T-helper 22 cell (primary cell): ENCODE data around the gene SASH1.

Experiments used
- DNase-seq: peaks from one replicate; pipeline ENCODE4 v3.0.0-alpha.2; 2020; ENCODE audit warnings: low read depth

SASH1 gene

GRCh38 chr6:148432462-148433195, 90.0 kb downstream of the SASH1 start:
- DNase-seq, result no peak

GRCh38 chr6:148435386-148435785, 92.7 kb downstream of the SASH1 start:
- DNase-seq, result no peak

- DNase-seq, result no peak
Observed at GRCh38 chr6:148436466-148436865, 93.8 kb downstream of the SASH1 start.

GRCh38 chr6:148438632-148439031, 96.0 kb downstream of the SASH1 start:
- no peak for DNase-seq

DNA sequence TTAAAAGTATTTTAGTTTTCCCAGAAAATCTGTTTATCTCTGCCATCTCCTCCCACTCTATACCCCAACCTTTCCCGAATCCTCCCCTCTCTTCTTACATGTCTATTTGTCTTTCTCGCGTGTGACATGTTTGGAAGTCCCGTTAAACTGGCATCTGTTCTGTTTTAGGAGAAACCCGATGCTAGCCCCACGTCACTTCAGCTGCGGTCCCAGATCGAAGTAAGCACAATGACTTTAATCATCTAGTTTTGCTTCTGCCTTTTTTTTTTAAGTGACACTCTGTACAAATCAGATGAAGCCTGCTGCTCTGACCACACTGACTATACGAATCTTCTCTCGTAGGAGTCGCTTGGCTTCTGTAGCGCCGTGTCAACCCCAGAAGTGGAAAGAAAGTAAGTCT, 97.4 kb downstream of the SASH1 start:
- no peak for DNase-seq

DNA sequence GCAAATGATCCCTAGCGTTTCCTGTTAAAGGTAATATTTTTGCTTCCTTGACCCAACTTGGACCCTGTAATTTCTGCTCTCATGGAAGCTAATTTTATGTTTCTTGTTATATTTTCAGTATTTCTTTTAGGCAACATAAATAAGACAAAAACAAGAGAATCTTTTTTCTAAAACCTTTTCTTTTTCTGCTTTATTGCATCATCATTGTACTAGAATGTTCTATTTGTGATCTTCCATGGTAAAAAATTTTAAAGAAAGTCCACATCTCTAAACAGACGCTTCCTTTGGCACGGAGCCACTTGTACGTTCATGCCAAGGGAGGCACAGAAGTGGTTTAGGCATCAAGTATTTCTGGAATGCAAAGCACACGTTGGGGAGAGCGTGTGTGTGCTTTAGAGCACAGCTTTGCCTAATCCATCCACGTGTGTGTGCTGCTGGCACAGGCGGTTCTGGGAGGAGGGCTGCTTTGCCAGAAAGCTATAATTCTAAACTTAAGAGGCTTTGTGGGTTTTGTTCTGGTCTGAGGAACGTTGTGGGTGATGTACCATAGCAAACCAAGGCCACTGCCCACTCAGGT, 98.3 kb downstream of the SASH1 start:
- DNase-seq, result no peak

- no peak for DNase-seq
Observed at GRCh38 chr6:148441454-148441911, 98.8 kb downstream of the SASH1 start.

DNA sequence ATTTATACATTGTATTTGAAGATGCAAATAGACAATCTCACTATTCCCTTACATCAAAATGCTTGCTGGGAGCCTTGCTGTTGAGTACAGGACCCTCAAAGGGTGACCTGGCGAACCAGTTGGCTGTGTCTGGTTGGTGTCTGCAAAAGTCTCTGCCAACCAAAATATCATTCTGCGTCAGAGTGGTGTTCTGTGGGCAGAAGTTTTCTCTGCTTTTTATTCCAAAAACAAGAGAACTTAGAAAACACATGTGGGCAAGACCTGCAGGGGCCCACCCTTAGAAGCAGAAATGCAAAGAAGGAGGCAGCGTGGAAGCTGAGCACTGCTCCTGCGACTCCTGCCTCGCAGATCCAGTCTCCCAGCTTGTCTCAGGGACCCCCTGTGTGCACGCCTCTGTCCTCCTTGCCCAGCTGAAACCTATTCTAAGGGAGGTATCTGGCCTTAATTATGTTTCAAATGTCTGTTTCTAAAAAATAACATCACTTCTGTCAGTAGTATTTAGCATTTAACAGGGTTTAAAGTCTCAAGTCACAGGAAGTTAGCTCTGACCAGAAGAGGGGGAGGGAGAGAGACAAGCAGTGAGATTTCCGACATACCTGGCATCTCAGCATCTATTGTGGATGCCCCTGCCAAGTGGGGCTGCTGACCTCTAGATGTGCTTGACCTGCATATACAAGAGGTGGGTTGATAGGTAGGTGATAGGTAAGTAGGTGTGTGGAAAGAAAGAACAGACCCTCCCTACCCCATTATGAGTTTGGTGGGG, 101.3 kb downstream of the SASH1 start:
- DNase-seq, result no peak

DNA sequence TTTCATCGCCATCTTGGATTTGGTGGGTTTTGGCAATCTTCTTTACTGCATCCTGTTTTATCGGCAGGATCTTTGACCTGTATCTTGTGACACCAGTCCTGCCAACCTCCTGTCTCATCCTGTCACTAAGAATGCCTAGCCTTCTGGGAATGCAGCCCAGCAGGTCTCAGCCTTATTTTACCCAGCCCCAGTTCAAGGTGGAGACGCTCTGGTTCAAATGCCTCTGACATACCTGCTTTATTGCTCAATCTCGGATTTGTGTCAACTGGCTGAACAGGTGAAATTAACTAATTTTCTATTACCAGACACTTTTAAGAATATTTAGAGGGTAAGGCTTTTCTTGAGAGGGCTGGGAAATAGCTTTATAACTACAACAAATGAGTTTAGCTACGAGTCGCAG, 102.5 kb downstream of the SASH1 start:
- DNase-seq, result no peak

- DNase-seq, result no peak
Observed at GRCh38 chr6:148445620-148446019, 103.0 kb downstream of the SASH1 start.

GRCh38 chr6:148446681-148447080, 104.0 kb downstream of the SASH1 start:
- no peak for DNase-seq

GRCh38 chr6:148447521-148448230, 105.0 kb downstream of the SASH1 start:
- no peak for DNase-seq

GRCh38 chr6:148448369-148449012, 105.9 kb downstream of the SASH1 start:
- no peak for DNase-seq

DNA sequence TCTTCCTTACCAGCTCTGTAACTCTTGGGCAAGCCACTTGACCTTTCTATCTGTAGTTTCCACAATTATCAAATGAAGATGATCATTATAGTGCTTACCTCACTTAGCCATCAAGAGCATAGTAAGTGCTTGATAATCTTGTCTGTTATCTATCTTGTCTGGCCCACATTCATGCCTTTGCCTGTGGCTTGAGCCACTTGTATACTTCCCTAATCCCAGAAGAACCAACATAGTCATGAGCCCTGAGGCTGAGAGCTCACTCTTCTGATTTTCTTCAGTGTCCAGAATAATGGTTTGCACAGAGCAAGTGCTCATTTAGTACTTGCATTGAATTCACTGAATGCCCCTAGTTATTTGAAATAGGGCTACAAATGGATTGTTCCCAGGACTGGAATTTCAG, 108.2 kb downstream of the SASH1 start:
- DNase-seq, result no peak

GRCh38 chr6:148451690-148452089, 109.1 kb downstream of the SASH1 start:
- no peak for DNase-seq

GRCh38 chr6:148452876-148453275, 110.2 kb downstream of the SASH1 start:
- no peak for DNase-seq

- no peak for DNase-seq
Observed at GRCh38 chr6:148453906-148454305, 111.3 kb downstream of the SASH1 start.

GRCh38 chr6:148455225-148455624, 112.6 kb downstream of the SASH1 start:
- DNase-seq, result no peak

- DNase-seq, result no peak
Observed at GRCh38 chr6:148455674-148456558, 113.3 kb downstream of the SASH1 start.

GRCh38 chr6:148457137-148457842, 114.7 kb downstream of the SASH1 start:
- no peak for DNase-seq
